Endodermal cell (in vitro differentiated cells): ENCODE measurements around the gene PROM1. TPM values are rescaled to one million over a fixed set of nuclear protein-coding genes. Genes with fewer than 3 reads are reported as not detected.

Experiments used
- DNase-seq: peaks from one replicate; pipeline ENCODE4 v3.0.0-alpha.2; 2017
- H3K27ac ChIP-seq: 2 replicates; pipeline ENCODE4 v1.5.1; 2013; ENCODE audit warnings: mild to moderate bottlenecking, low read depth, low read length, moderate library complexity
- H3K27me3 ChIP-seq: 2 replicates; pipeline ENCODE4 v1.6.1; 2013; ENCODE audit warnings: mild to moderate bottlenecking, low read length, moderate library complexity; ENCODE audit not compliant: insufficient read depth, control insufficient read depth, poor library complexity, severe bottlenecking
- H3K36me3 ChIP-seq: 2 replicates; pipeline ENCODE4 v1.7.0; 2013; ENCODE audit warnings: mild to moderate bottlenecking, low read length, moderate library complexity; ENCODE audit not compliant: control insufficient read depth, insufficient read depth
- H3K4me1 ChIP-seq: one replicate; pipeline ENCODE4 v1.7.0; 2013; ENCODE audit warnings: low read length; ENCODE audit not compliant: control insufficient read depth, insufficient read depth
- H3K4me3 ChIP-seq: 2 replicates; pipeline ENCODE4 v1.5.1; 2013; ENCODE audit warnings: mild to moderate bottlenecking, low read length, moderate library complexity
- H3K9ac ChIP-seq: 2 replicates; pipeline ENCODE4 v1.6.1; 2013; ENCODE audit warnings: mild to moderate bottlenecking, low read length, moderate library complexity; ENCODE audit not compliant: poor library complexity, severe bottlenecking; ENCODE audit errors: extremely low read depth
- H3K9me3 ChIP-seq: 2 replicates; pipeline ENCODE4 v1.6.1; 2013; ENCODE audit warnings: mild to moderate bottlenecking, low read length, moderate library complexity; ENCODE audit not compliant: control insufficient read depth
- H3K27ac Mint-ChIP-seq: 2 replicates; pipeline ENCODE4 v1.8.0; 2020; ENCODE audit warnings: mixed read lengths
- H3K27me3 Mint-ChIP-seq: 2 replicates; pipeline ENCODE4 v1.8.0; 2021; ENCODE audit warnings: mild to moderate bottlenecking, mixed read lengths; ENCODE audit not compliant: insufficient read depth
- H3K36me3 Mint-ChIP-seq: 2 replicates; pipeline ENCODE4 v1.8.0; 2020; ENCODE audit warnings: low read depth, mixed read lengths
- H3K4me1 Mint-ChIP-seq: 2 replicates; pipeline ENCODE4 v1.8.0; 2020; ENCODE audit warnings: mixed read lengths
- H3K4me3 Mint-ChIP-seq: 2 replicates; pipeline ENCODE4 v1.8.0; 2020; ENCODE audit warnings: mild to moderate bottlenecking, moderate library complexity, mixed read lengths
- H3K9me3 Mint-ChIP-seq: 2 replicates; pipeline ENCODE4 v1.8.0; 2020; ENCODE audit warnings: mild to moderate bottlenecking, mixed read lengths
- CTCF ChIP-seq: fragments of 200-600 bp; sonication (generic); conservative IDR thresholded peaks from 2 replicates; pipeline ENCODE4 v1.5.0; 2021; ENCODE audit warnings: antibody characterized with exemption, mild to moderate bottlenecking
- WGBS, 2 experiments: methylation state at CpG; one replicate each; pipeline versions ENCODE4 v1.1.5 to v1.1.7; 2013; ENCODE audit warnings: missing lambda C conversion rate in 2 of 2, mixed read lengths in 1 of 2; ENCODE audit not compliant: insufficient coverage in 1 of 2, insufficient read length in 1 of 2; 5-methylcytosine and 5-hydroxymethylcytosine counted together
- total RNA-seq, 2 donors: library from RNA; stranded (reverse); fragmentation: NEBNext Ultra II Directional in 1 of 2; extraction: Animal tissue kit (Norgen Biotek cat#: 25700) in 1 of 2; gene quantifications; 2 replicates in 1 of 2; 3 replicates in 1 of 2; pipeline ENCODE4 v1.2.1, GENCODE V29; 2021

The PROM1 gene
- total RNA-seq, 2 donors from 2014 or later = 38.6 to 51.6 TPM

GRCh38 chr4:16118090-16118489, 34.3 kb upstream of the PROM1 start:
- Histone ChIP-seq H3K4me1 (peaks cover 6% of the 10 kb centered on the region), H3K27me3 (no peaks in the 10 kb centered on the region), H3K4me3 (no peak overlapping the region), H3K27ac (no peak overlapping the region), H3K9ac (no peak overlapping the region), H3K9me3 (no peaks in the 10 kb centered on the region), H3K36me3 (no peaks in the 10 kb centered on the region)
- Mint-ChIP-seq H3K27ac (no peak overlapping the region), H3K27me3 (peaks cover 17% of the 10 kb centered on the region), H3K36me3 (no peaks in the 10 kb centered on the region), H3K4me1 (peaks cover 27% of the 10 kb centered on the region), H3K4me3 (no peak overlapping the region), H3K9me3 (no peaks in the 10 kb centered on the region)
- DNase-seq = no peak
- TF ChIP-seq CTCF = no peak
- WGBS, 2 experiments = 91 to 92% methylated on average over 2 of the region's 2 CpGs

- Histone ChIP-seq H3K9me3 (no peaks in the 10 kb centered on the region), H3K9ac (no peak overlapping the region), H3K36me3 (no peaks in the 10 kb centered on the region), H3K4me1 (peaks cover 4% of the 10 kb centered on the region), H3K4me3 (no peak overlapping the region), H3K27ac (no peak overlapping the region), H3K27me3 (no peaks in the 10 kb centered on the region)
- Mint-ChIP-seq H3K27ac (no peak overlapping the region), H3K36me3 (no peaks in the 10 kb centered on the region), H3K9me3 (no peaks in the 10 kb centered on the region), H3K27me3 (peaks cover 19% of the 10 kb centered on the region), H3K4me3 (no peak overlapping the region), H3K4me1 (peaks cover 27% of the 10 kb centered on the region)
- peak; percentile 24 for DNase-seq
- 91 to 100% methylated on average over 1 to 5 of the region's 5 CpGs for WGBS, 2 experiments
- TF ChIP-seq CTCF = no peak
Observed at GRCh38 chr4:16117164-16117563, 33.3 kb upstream of the PROM1 start.

GRCh38 chr4:16116493-16116990, 32.7 kb upstream of the PROM1 start:
- Mint-ChIP-seq H3K27me3 (peaks cover 25% of the 10 kb centered on the region), H3K36me3 (no peaks in the 10 kb centered on the region), H3K27ac (no peak overlapping the region), H3K4me1 (peaks cover 27% of the 10 kb centered on the region), H3K9me3 (no peaks in the 10 kb centered on the region), H3K4me3 (no peak overlapping the region)
- peaks cover 4% of the 10 kb centered on the region for H3K4me1 ChIP-seq
- no peak overlapping the region for H3K27ac ChIP-seq
- no peak overlapping the region for H3K9ac ChIP-seq
- 61 to 67% methylated on average over 3 of the region's 3 CpGs for WGBS, 2 experiments
- DNase-seq = peak; percentile 13
- no peak for TF ChIP-seq CTCF
- H3K4me3 ChIP-seq = no peak overlapping the region
- H3K9me3 ChIP-seq = no peaks in the 10 kb centered on the region
- no peaks in the 10 kb centered on the region for H3K27me3 ChIP-seq
- no peaks in the 10 kb centered on the region for H3K36me3 ChIP-seq
